Measurements from ENCODE around the gene SHBG.
"Not testable (repeated sequence)": the region's sequence is repeated elsewhere in the genome, so short reads cannot be mapped to it uniquely, and the experiment has no call there.

Gene SHBG

GRCh38 chr17:7629939-7630571 is at the start of gene SHBG:
SHBG (plus strand) TSS chr17:7630135; CDS start chr17:7630173, 38 bp downstream.
- no peak for DNase-seq

- DNase-seq = no peak
Observed at GRCh38 chr17:7580604-7581575, 49.0 kb upstream of the SHBG start.

GRCh38 chr17:7582396-7583252 is 47.3 kb upstream of the SHBG start:
- DNase-seq = no peak

- DNase-seq = peak; percentile 54 to 83
Observed at GRCh38 chr17:7583253-7584109, 46.5 kb upstream of the SHBG start, which contains the start of gene MPDU1. MPDU1 (plus strand) TSS chr17:7583852; CDS start chr17:7583863, 11 bp downstream.

- DNase-seq = no peak
Observed at GRCh38 chr17:7586673-7587419, 43.1 kb upstream of the SHBG start.

- no peak for DNase-seq
Observed at GRCh38 chr17:7587420-7588151, 42.3 kb upstream of the SHBG start.

GRCh38 chr17:7588553-7589203 is 41.3 kb upstream of the SHBG start:
- DNase-seq = no peak

- no peak for DNase-seq
Observed at GRCh38 chr17:7589204-7589868, 40.6 kb upstream of the SHBG start.

- DNase-seq = no peak
Observed at GRCh38 chr17:7589891-7590691, 39.8 kb upstream of the SHBG start, which contains the start of gene SOX15. SOX15 (minus strand) TSS chr17:7590094; CDS start chr17:7589676, 418 bp downstream.

- no peak for DNase-seq
Observed at GRCh38 chr17:7590743-7591142, 39.2 kb upstream of the SHBG start.

- DNase-seq = no peak
Observed at GRCh38 chr17:7591596-7591995, 38.3 kb upstream of the SHBG start.

GRCh38 chr17:7592422-7593021 is 37.4 kb upstream of the SHBG start:
- no peak for DNase-seq

- DNase-seq = no peak
Observed at GRCh38 chr17:7593296-7593695, 36.6 kb upstream of the SHBG start.

- DNase-seq = not testable (repeated sequence)
Observed at GRCh38 chr17:7597561-7597960, 32.4 kb upstream of the SHBG start.

GRCh38 chr17:7606280-7606679 is 23.7 kb upstream of the SHBG start:
- DNase-seq = no peak

- DNase-seq = no peak
Observed at GRCh38 chr17:7610641-7611040, 19.3 kb upstream of the SHBG start.

GRCh38 chr17:7611635-7612293 is 18.2 kb upstream of the SHBG start:
- DNase-seq = no peak
